Activated naive CD8-positive, alpha-beta T cell treated with anti-CD3 and anti-CD28 coated beads, Interleukin-2, amount 10 ng/mL, durations not matched to agents 7 days and 5 days (primary cell): ENCODE data around the gene STOML3. TPM values are rescaled to one million over a fixed set of nuclear protein-coding genes. Genes with fewer than 3 reads are reported as not detected.

Source experiments
- ATAC-seq: fragments of 150-1000 bp; cut with Tn5 transposase; one replicate; pipeline ENCODE4 v1.10.0; 2021; ENCODE audit warnings: low read depth, moderate library complexity
- POLR2A ChIA-PET: fragments of 350-600 bp; sonication (Branson Sonifier 250); formaldehyde crosslinking; loops from one replicate; lab custom pipeline; 2021; ENCODE audit warnings: antibody characterized with exemption; lab: Charles Lee
- DNase-seq: peaks from one replicate; pipeline ENCODE4 v3.0.0; 2021
- H3K27ac Mint-ChIP-seq: one replicate; pipeline ENCODE4 v1.8.0; 2022; ENCODE audit warnings: mild to moderate bottlenecking, mixed read lengths
- H3K27me3 Mint-ChIP-seq: one replicate; pipeline ENCODE4 v1.8.0; 2022; ENCODE audit warnings: mild to moderate bottlenecking, moderate library complexity, mixed read lengths
- H3K36me3 Mint-ChIP-seq: one replicate; pipeline ENCODE4 v1.8.0; 2021; ENCODE audit warnings: mild to moderate bottlenecking, mixed read lengths
- H3K4me1 Mint-ChIP-seq: one replicate; pipeline ENCODE4 v1.8.0; 2021; ENCODE audit warnings: mixed read lengths
- H3K4me3 Mint-ChIP-seq: one replicate; pipeline ENCODE4 v1.8.0; 2022; ENCODE audit warnings: mild to moderate bottlenecking, moderate library complexity, mixed read lengths
- H3K9me3 Mint-ChIP-seq: one replicate; pipeline ENCODE4 v1.8.0; 2021; ENCODE audit warnings: mixed read lengths
- total RNA-seq, 2 experiments: library from RNA; stranded (reverse); gene quantifications; one replicate each; pipeline ENCODE4 v1.2.3, GENCODE V29; 2021

STOML3 gene
- total RNA-seq, 2 experiments from 2014 or later, result not detected

DNA sequence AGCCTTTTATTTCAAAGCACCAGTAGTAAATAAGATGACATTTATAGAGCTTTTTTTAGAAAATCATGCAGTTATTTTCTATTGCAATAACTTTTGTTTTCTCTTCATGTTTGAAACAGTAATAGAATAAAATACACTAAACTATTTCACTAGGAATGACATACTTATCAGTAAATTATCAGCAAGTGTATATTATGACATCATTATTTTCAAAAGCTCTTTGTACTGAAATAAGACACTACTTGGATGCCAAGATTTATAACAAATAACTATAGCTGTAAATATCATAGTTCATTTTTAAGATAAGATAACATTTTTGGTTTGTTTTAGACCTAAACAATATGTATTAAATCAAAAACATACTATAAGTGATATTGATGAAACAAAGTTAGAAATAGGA, 56.8 kb downstream of the STOML3 start:
- no peaks in the 10 kb centered on the region for H3K4me1 Mint-ChIP-seq
- H3K9me3 Mint-ChIP-seq, result no peaks in the 10 kb centered on the region
- no peak overlapping the region for H3K27ac Mint-ChIP-seq
- DNase-seq, result no peak
- POLR2A ChIA-PET, result no interaction called here
- no peak overlapping the region for H3K4me3 Mint-ChIP-seq
- ATAC-seq, result no peak
- peaks cover 13% of the 10 kb centered on the region for H3K27me3 Mint-ChIP-seq
- H3K36me3 Mint-ChIP-seq, result no peaks in the 10 kb centered on the region

DNA sequence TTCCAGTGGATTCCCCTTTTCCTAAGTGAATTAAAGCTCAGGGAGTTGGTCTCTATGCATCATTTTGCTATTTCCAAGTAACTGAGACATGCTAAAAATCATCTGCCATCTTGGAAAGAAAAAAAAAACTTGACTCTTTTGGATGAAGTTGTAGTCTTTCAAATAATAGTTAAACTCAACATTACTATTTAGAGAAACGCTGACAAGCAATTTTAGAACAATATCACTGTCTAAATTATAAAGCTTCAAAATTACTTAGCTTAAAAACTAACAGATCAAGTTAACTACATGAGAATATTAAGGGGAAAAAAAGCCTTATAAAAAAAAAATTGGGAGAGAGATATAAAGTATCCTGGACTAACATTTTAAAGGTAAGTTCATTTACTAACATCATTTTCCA, 68.5 kb downstream of the STOML3 start:
- H3K4me3 Mint-ChIP-seq, result no peak overlapping the region
- H3K9me3 Mint-ChIP-seq, result no peaks in the 10 kb centered on the region
- no peaks in the 10 kb centered on the region for H3K36me3 Mint-ChIP-seq
- POLR2A ChIA-PET, result no interaction called here
- H3K4me1 Mint-ChIP-seq, result no peaks in the 10 kb centered on the region
- H3K27ac Mint-ChIP-seq, result no peak overlapping the region
- DNase-seq (no peak), ATAC-seq (no peak)
- H3K27me3 Mint-ChIP-seq, result peaks cover 7% of the 10 kb centered on the region

DNA sequence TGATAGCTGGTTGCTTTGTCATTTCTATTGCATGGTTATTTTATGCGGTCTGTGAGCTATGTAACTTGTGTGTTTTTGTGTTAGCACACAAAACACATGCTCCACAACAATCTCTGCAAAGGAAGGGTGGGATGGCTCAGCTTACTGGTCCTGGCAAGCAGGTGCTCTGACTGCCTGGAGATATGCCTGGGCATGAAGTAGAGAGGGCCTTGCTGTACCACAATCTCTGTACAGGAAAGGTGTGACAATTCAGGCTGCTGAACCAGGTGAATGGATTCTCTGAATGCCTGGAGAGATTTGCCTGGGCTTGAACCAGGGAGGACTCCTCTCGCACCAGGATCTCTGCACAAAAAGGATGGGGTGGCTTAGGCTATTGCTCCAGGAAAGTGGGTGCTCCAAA, 69.5 kb downstream of the STOML3 start:
- POLR2A ChIA-PET, result interaction anchor here (0.6 kb wide), 1 partner anchor 99 kb away, joined by 3 read pairs; no protein-coding TSS in a partner anchor
- Mint-ChIP-seq H3K4me3 (no peak overlapping the region), H3K36me3 (no peaks in the 10 kb centered on the region), H3K27me3 (peaks cover 7% of the 10 kb centered on the region), H3K9me3 (no peaks in the 10 kb centered on the region), H3K27ac (no peak overlapping the region), H3K4me1 (no peaks in the 10 kb centered on the region)
- ATAC-seq (no peak), DNase-seq (no peak)

Other genes starting within 250 kb of the STOML3 start
- gene PROSER1, start 47.3 kb upstream of the STOML3 start, total RNA-seq, result 10 to 100 TPM; 47.5 to 55.4 TPM
- gene NHLRC3, start 47.6 kb upstream of the STOML3 start, total RNA-seq, result 10 to 100 TPM; 28.4 TPM